H9 (cell line): Measurements from ENCODE around the gene NRCAM. TPM values are rescaled to one million over a fixed set of nuclear protein-coding genes. Genes with fewer than 3 reads are reported as not detected.

Experiments
- DNase-seq: peaks from one replicate; pipeline ENCODE4 v3.0.0-alpha.2; 2017
- H2AFZ ChIP-seq: one replicate; pipeline ENCODE4 v1.6.1; 2013; ENCODE audit warnings: mild to moderate bottlenecking, low read length, control low read depth, moderate library complexity
- H2AK5ac ChIP-seq: 2 replicates; pipeline ENCODE4 v1.6.1; 2013; ENCODE audit warnings: low read length, control low read depth, mixed read lengths; ENCODE audit not compliant: insufficient read length
- H2BK120ac ChIP-seq: one replicate; pipeline ENCODE4 v1.6.1; 2013; ENCODE audit warnings: low read depth, mild to moderate bottlenecking, low read length, control low read depth, inconsistent platforms; ENCODE audit not compliant: poor library complexity, severe bottlenecking
- H2BK12ac ChIP-seq: 2 replicates; pipeline ENCODE4 v1.6.1; 2013; ENCODE audit warnings: low read length, control low read depth, mixed read lengths, low read depth; ENCODE audit not compliant: insufficient read length
- H2BK15ac ChIP-seq: 2 replicates; pipeline ENCODE4 v1.6.1; 2013; ENCODE audit warnings: low read depth, low read length, control low read depth
- H2BK20ac ChIP-seq: one replicate; pipeline ENCODE4 v1.6.1; 2013; ENCODE audit warnings: low read depth, mild to moderate bottlenecking, low read length, control low read depth, inconsistent platforms; ENCODE audit not compliant: poor library complexity, severe bottlenecking
- H2BK5ac ChIP-seq: 2 replicates; pipeline ENCODE4 v1.6.1; 2013; ENCODE audit warnings: low read length, control low read depth, mixed read lengths; ENCODE audit not compliant: insufficient read length
- H3K14ac ChIP-seq: 2 replicates; pipeline ENCODE4 v1.6.1; 2013; ENCODE audit warnings: low read length, control low read depth; ENCODE audit not compliant: insufficient read depth
- H3K18ac ChIP-seq: 2 replicates; pipeline ENCODE4 v1.6.1; 2013; ENCODE audit warnings: low read depth, mild to moderate bottlenecking, mixed read lengths, low read length, control low read depth; ENCODE audit not compliant: insufficient read length
- H3K23ac ChIP-seq: 2 replicates; pipeline ENCODE4 v1.6.1; 2013; ENCODE audit warnings: low read length, control low read depth, mixed read lengths, low read depth; ENCODE audit not compliant: insufficient read length
- H3K23me2 ChIP-seq: 2 replicates; pipeline ENCODE4 v1.6.1; 2013; ENCODE audit warnings: low read depth, mild to moderate bottlenecking, mixed read lengths, low read length, control low read depth; ENCODE audit not compliant: insufficient read length, poor library complexity, severe bottlenecking
- H3K27ac ChIP-seq: 2 replicates; pipeline ENCODE4 v1.5.1; 2013; ENCODE audit warnings: low read length, control low read depth, mixed read lengths, low read depth; ENCODE audit not compliant: insufficient read length
- H3K27me3 ChIP-seq: 2 replicates; pipeline ENCODE4 v1.6.1; 2013; ENCODE audit warnings: low read length, control low read depth, inconsistent platforms; ENCODE audit not compliant: insufficient read depth
- H3K4ac ChIP-seq: 2 replicates; pipeline ENCODE4 v1.6.1; 2013; ENCODE audit warnings: low read depth, mild to moderate bottlenecking, control low read depth, inconsistent platforms, low read length, moderate library complexity
- H3K4me1 ChIP-seq: 2 replicates; pipeline ENCODE4 v1.6.1; 2013; ENCODE audit warnings: low read length, control low read depth, inconsistent platforms; ENCODE audit not compliant: insufficient read depth
- H3K4me2 ChIP-seq: 2 replicates; pipeline ENCODE4 v1.6.1; 2013; ENCODE audit warnings: low read length, control low read depth, mixed read lengths; ENCODE audit not compliant: insufficient read length, insufficient read depth
- H3K56ac ChIP-seq: 2 replicates; pipeline ENCODE4 v1.6.1; 2013; ENCODE audit warnings: low read depth, mild to moderate bottlenecking, mixed read lengths, low read length, control low read depth; ENCODE audit not compliant: insufficient read length
- H3K79me1 ChIP-seq: 2 replicates; pipeline ENCODE4 v1.6.1; 2013; ENCODE audit warnings: low read depth, mild to moderate bottlenecking, moderate library complexity, low read length, control low read depth, inconsistent platforms; ENCODE audit not compliant: insufficient read depth, poor library complexity, severe bottlenecking
- H3K79me2 ChIP-seq: 2 replicates; pipeline ENCODE4 v1.6.1; 2013; ENCODE audit warnings: low read length, control low read depth, inconsistent platforms; ENCODE audit not compliant: insufficient read depth
- H3K9ac ChIP-seq: 2 replicates; pipeline ENCODE4 v1.6.1; 2013; ENCODE audit warnings: low read length, control low read depth, mixed read lengths; ENCODE audit not compliant: insufficient read length; ENCODE audit errors: extremely low read depth
- H3K9me3 ChIP-seq: one replicate; pipeline ENCODE4 v1.6.1; 2013; ENCODE audit warnings: low read depth, low read length, inconsistent platforms; ENCODE audit not compliant: control insufficient read depth
- H3T11ph ChIP-seq: one replicate; pipeline ENCODE4 v1.6.1; 2013; ENCODE audit warnings: mild to moderate bottlenecking, low read length, control low read depth, inconsistent platforms
- H4K20me1 ChIP-seq: one replicate; pipeline ENCODE4 v1.6.1; 2013; ENCODE audit not compliant: control insufficient read depth, insufficient read length, insufficient read depth
- H4K5ac ChIP-seq: 2 replicates; pipeline ENCODE4 v1.6.1; 2013; ENCODE audit warnings: low read depth, mild to moderate bottlenecking, mixed read lengths, low read length, control low read depth; ENCODE audit not compliant: insufficient read length
- H4K8ac ChIP-seq: replicated peaks from 2 replicates; pipeline ENCODE4 v1.6.1; 2013; ENCODE audit warnings: low read length, control low read depth, mixed read lengths, low read depth; ENCODE audit not compliant: insufficient read length
- H4K91ac ChIP-seq: 2 replicates; pipeline ENCODE4 v1.6.1; 2013; ENCODE audit warnings: low read depth, mild to moderate bottlenecking, moderate library complexity, mixed read lengths, low read length, control low read depth; ENCODE audit not compliant: insufficient read length
- H3K27ac Mint-ChIP-seq, 3 experiments: 2 replicates in 2 of 3; 3 replicates in 1 of 3; pipeline ENCODE4 v1.8.0; 2020 to 2021; ENCODE audit warnings: mixed read lengths in 3 of 3, mild to moderate bottlenecking in 1 of 3, moderate library complexity in 1 of 3
- H3K27me3 Mint-ChIP-seq: 2 replicates; pipeline ENCODE4 v1.8.0; 2021; ENCODE audit warnings: low read depth, mild to moderate bottlenecking, moderate library complexity, mixed read lengths
- H3K36me3 Mint-ChIP-seq, 3 experiments: 2 replicates in 2 of 3; 3 replicates in 1 of 3; pipeline ENCODE4 v1.8.0; 2020 to 2021; ENCODE audit warnings: low read depth in 3 of 3, mixed read lengths in 3 of 3; ENCODE audit not compliant: insufficient read depth in 1 of 3
- H3K4me1 Mint-ChIP-seq, 2 experiments: 2 replicates each; pipeline ENCODE4 v1.8.0; 2020; ENCODE audit warnings: mixed read lengths in 2 of 2
- H3K4me3 Mint-ChIP-seq, 2 experiments: 2 replicates in 1 of 2; 3 replicates in 1 of 2; pipeline ENCODE4 v1.8.0; 2020 to 2021; ENCODE audit warnings: mild to moderate bottlenecking in 2 of 2, mixed read lengths in 2 of 2, moderate library complexity in 1 of 2
- H3K9me3 Mint-ChIP-seq, 2 experiments: 2 replicates in 1 of 2; 3 replicates in 1 of 2; pipeline ENCODE4 v1.8.0; 2020; ENCODE audit warnings: mild to moderate bottlenecking in 2 of 2, mixed read lengths in 2 of 2, moderate library complexity in 1 of 2
- CTCF ChIP-seq: fragments of 200-600 bp; sonication (generic); conservative IDR thresholded peaks from 3 replicates; pipeline ENCODE4 v1.8.0; 2021; ENCODE audit warnings: antibody characterized with exemption, mild to moderate bottlenecking
- total RNA-seq: library from RNA; stranded (reverse); gene quantifications from 2 replicates; pipeline ENCODE4 v1.2.1, GENCODE V29; 2021

NRCAM gene
- total RNA-seq, 1 experiment from 2014 or later = 2.3 TPM

GRCh38 chr7:108376206-108376605 is 80.0 kb downstream of the NRCAM start:
- Histone ChIP-seq H4K91ac (no peak overlapping the region), H3K14ac (no peak overlapping the region), H3K27me3 (no peaks in the 10 kb centered on the region), H2BK5ac (no peak overlapping the region), H3K18ac (no peak overlapping the region), H3K79me1 (no peaks in the 10 kb centered on the region), H3K27ac (no peak overlapping the region), H3K56ac (no peak overlapping the region), H3K4me2 (no peak overlapping the region), H3K23ac (no peak overlapping the region), H3K79me2 (no peaks in the 10 kb centered on the region), H2AFZ (no peak overlapping the region), H2BK20ac (no peak overlapping the region), H3K4me1 (no peaks in the 10 kb centered on the region), H2BK15ac (no peak overlapping the region), H3T11ph (no peak overlapping the region), H4K5ac (no peak overlapping the region), H2BK12ac (no peak overlapping the region), H4K20me1 (no peaks in the 10 kb centered on the region), H4K8ac (no peak overlapping the region), H3K9me3 (no peaks in the 10 kb centered on the region), H3K23me2 (no peaks in the 10 kb centered on the region), H2BK120ac (no peak overlapping the region), H2AK5ac (no peak overlapping the region), H3K9ac (no peak overlapping the region), H3K4ac (no peak overlapping the region)
- TF ChIP-seq CTCF = no peak
- H3K27me3 Mint-ChIP-seq = no peaks in the 10 kb centered on the region
- H3K4me1 Mint-ChIP-seq = peaks cover 9 to 10% of the 10 kb centered on the region in 2 experiments; a peak in 3 of 4 replicates
- H3K9me3 Mint-ChIP-seq = peaks cover 0 to 4% of the 10 kb centered on the region in 2 experiments; a peak in 1 of 5 replicates
- DNase-seq = no peak
- no peaks in the 10 kb centered on the region; a peak in 1 of 7 replicates for H3K36me3 Mint-ChIP-seq
- no peak overlapping the region for H3K27ac Mint-ChIP-seq
- no peak overlapping the region for H3K4me3 Mint-ChIP-seq
